Loucy (cell line): ENCODE results near the gene CLIC3.

Source experiments
- H2AFZ ChIP-seq: fragments of 200-600 bp; sonication (generic); 2 replicates; pipeline ENCODE4 v1.6.0; 2016; ENCODE audit warnings: antibody characterized with exemption, mild to moderate bottlenecking, low read length, moderate library complexity
- H3F3A ChIP-seq: fragments of 200-600 bp; 2 replicates; pipeline ENCODE4 v1.6.0; 2016; ENCODE audit warnings: antibody characterized with exemption, low read depth, mild to moderate bottlenecking
- H3K27me3 ChIP-seq: fragments of 200-600 bp; sonication (generic); 2 replicates; pipeline ENCODE4 v1.6.1; 2014; ENCODE audit warnings: low read length, mild to moderate bottlenecking; ENCODE audit not compliant: insufficient read depth, poor library complexity, severe bottlenecking
- H3K36me3 ChIP-seq: fragments of 200-600 bp; sonication (generic); 2 replicates; pipeline ENCODE4 v1.6.1; 2016; ENCODE audit warnings: low read length; ENCODE audit not compliant: insufficient read depth
- H3K4me1 ChIP-seq: fragments of 200-600 bp; sonication (generic); 2 replicates; pipeline ENCODE4 v1.5.1; 2014; ENCODE audit warnings: low read length, mild to moderate bottlenecking; ENCODE audit not compliant: insufficient read depth, poor library complexity, severe bottlenecking
- H3K4me2 ChIP-seq: fragments of 200-600 bp; sonication (generic); 2 replicates; pipeline ENCODE4 v1.6.0; 2014; ENCODE audit warnings: antibody characterized with exemption, low read length, low read depth, mild to moderate bottlenecking; ENCODE audit not compliant: poor library complexity, severe bottlenecking
- H3K4me3 ChIP-seq: fragments of 200-600 bp; sonication (generic); 2 replicates; pipeline ENCODE4 v1.5.1; 2014; ENCODE audit warnings: low read length, mild to moderate bottlenecking, mixed read lengths; ENCODE audit not compliant: poor library complexity, severe bottlenecking
- H3K79me2 ChIP-seq: fragments of 200-600 bp; sonication (generic); 2 replicates; pipeline ENCODE4 v1.6.1; 2014; ENCODE audit warnings: low read length; ENCODE audit not compliant: insufficient read depth
- H3K9ac ChIP-seq: fragments of 200-600 bp; sonication (generic); 2 replicates; pipeline ENCODE4 v1.6.0; 2014; ENCODE audit warnings: mild to moderate bottlenecking, low read depth, low read length, moderate library complexity; ENCODE audit not compliant: poor library complexity, severe bottlenecking
- H3K9me2 ChIP-seq: fragments of 200-600 bp; sonication (generic); replicated peaks from 2 replicates; pipeline ENCODE4 v1.6.1; 2016; ENCODE audit warnings: low read depth, low read length, mixed read lengths
- H3K9me3 ChIP-seq: fragments of 200-600 bp; sonication (generic); 2 replicates; pipeline ENCODE4 v1.6.1; 2014; ENCODE audit warnings: mild to moderate bottlenecking, antibody characterized with exemption, low read length, low read depth; ENCODE audit not compliant: insufficient read depth
- H4K20me1 ChIP-seq: fragments of 200-600 bp; sonication (generic); 2 replicates; pipeline ENCODE4 v1.6.0; 2014; ENCODE audit warnings: antibody characterized with exemption, low read length, mild to moderate bottlenecking; ENCODE audit not compliant: insufficient read depth, poor library complexity, severe bottlenecking
- CTCF ChIP-seq: fragments of 200-600 bp; sonication (generic); conservative IDR thresholded peaks from 2 replicates; pipeline ENCODE4 v1.5.1; 2014; ENCODE audit warnings: mild to moderate bottlenecking, antibody characterized with exemption, low read length
- EZH2phosphoT487 ChIP-seq: fragments of 200-600 bp; IDR thresholded peaks from 2 replicates; pipeline ENCODE4 v1.6.1; 2018; ENCODE audit warnings: antibody characterized with exemption, mild to moderate bottlenecking, moderate library complexity, borderline replicate concordance

CLIC3 gene

GRCh38 chr9:137030538-137031527 is 34.5 kb upstream of the CLIC3 start:
- no peaks in the 10 kb centered on the region for H3K9me3 ChIP-seq
- H3K4me3 ChIP-seq: peak overlapping the region; percentile 81
- H3K4me1 ChIP-seq: peaks cover 63% of the 10 kb centered on the region
- H3K9ac ChIP-seq: peak overlapping the region; percentile 92
- H3K9me2 ChIP-seq: no peaks in the 10 kb centered on the region
- H3K4me2 ChIP-seq: peak overlapping the region; percentile 90
- no peak overlapping the region for H2AFZ ChIP-seq
- H3K27me3 ChIP-seq: no peaks in the 10 kb centered on the region
- H4K20me1 ChIP-seq: peaks cover 5% of the 10 kb centered on the region
- peaks cover 5% of the 10 kb centered on the region; the same call in 1 of the 2 replicates for H3K79me2 ChIP-seq
- TF ChIP-seq EZH2phosphoT487 (no peak), CTCF (no peak)
- peaks cover 12% of the 10 kb centered on the region; the same call in 1 of the 2 replicates for H3F3A ChIP-seq
- H3K36me3 ChIP-seq: no peaks in the 10 kb centered on the region

GRCh38 chr9:137030006-137030405 is 33.6 kb upstream of the CLIC3 start:
- TF ChIP-seq EZH2phosphoT487 (no peak), CTCF (no peak)
- peak overlapping the region; percentile 81 for H3K4me3 ChIP-seq
- H3K9me2 ChIP-seq: no peaks in the 10 kb centered on the region
- H3K4me2 ChIP-seq: peak overlapping the region; percentile 90
- H2AFZ ChIP-seq: no peak overlapping the region
- H3K79me2 ChIP-seq: peaks cover 5% of the 10 kb centered on the region; the same call in 1 of the 2 replicates
- H3K27me3 ChIP-seq: no peaks in the 10 kb centered on the region
- H3K36me3 ChIP-seq: no peaks in the 10 kb centered on the region
- no peaks in the 10 kb centered on the region for H3K9me3 ChIP-seq
- peaks cover 62% of the 10 kb centered on the region for H3K4me1 ChIP-seq
- H3F3A ChIP-seq: peaks cover 12% of the 10 kb centered on the region; the same call in 1 of the 2 replicates
- peak overlapping the region; percentile 92 for H3K9ac ChIP-seq
- peaks cover 5% of the 10 kb centered on the region for H4K20me1 ChIP-seq

DNA sequence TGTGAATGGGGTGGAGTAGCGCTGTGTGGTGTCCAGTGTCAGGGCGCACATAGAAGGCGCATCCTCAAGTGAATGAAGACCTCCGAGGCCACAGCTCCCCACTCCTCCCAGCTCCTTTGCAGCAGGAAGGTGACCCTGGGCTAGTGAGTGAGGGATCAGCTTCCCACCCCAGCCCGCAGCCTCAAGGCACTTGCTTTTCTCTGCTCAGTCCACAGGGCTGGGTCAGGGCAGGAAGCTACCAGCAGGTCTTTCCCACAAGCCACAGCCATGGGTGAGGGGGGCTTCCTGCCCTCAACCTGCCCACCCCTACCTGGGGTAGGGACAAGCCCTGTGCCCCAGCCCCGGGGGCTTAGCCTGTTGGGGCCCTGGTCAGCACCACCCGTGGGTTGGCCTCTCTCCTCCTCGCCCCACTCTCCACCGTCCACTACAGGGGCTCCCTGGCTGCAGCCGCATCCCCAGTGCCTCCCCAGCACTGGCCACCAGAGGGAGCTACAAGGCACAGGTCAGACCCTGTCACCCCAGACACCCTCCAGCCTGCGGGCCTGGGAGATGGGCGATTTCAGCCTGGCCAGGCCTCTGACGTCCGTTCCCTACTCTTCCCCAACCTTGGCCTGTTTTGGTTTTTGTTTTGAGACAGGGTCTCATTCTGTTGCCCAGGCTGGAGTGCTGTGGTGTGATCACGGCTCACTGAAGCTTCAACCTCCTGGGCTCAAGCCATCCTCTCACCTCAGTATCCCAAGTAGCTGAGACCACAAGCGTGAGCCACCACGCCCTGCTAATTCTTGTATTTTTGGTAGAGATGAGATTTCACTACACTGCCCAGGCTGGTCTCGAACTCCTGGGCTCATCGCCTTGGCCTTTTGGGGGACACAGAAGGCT is 32.9 kb upstream of the CLIC3 start:
- Histone ChIP-seq H3K4me1 (peaks cover 55% of the 10 kb centered on the region), H2AFZ (no peak overlapping the region), H4K20me1 (peaks cover 5% of the 10 kb centered on the region), H3K79me2 (peaks cover 5% of the 10 kb centered on the region; the same call in 1 of the 2 replicates), H3F3A (peaks cover 12% of the 10 kb centered on the region; the same call in 1 of the 2 replicates), H3K4me2 (peak overlapping the region; percentile 90), H3K4me3 (peak overlapping the region; percentile 81), H3K36me3 (no peaks in the 10 kb centered on the region), H3K9me2 (no peaks in the 10 kb centered on the region), H3K9ac (peak overlapping the region; percentile 92), H3K27me3 (no peaks in the 10 kb centered on the region), H3K9me3 (no peaks in the 10 kb centered on the region)
- TF ChIP-seq CTCF (peak; percentile 86), EZH2phosphoT487 (no peak)
